Activated gamma-delta T cell (primary cell): ENCODE data around the gene ADIG.

ENCODE experiments used
- DNase-seq: peaks from one replicate; lab custom pipeline; 2025; lab: John Stamatoyannopoulos, UW
- total RNA-seq, 2 donors: gene quantifications; one replicate each; lab custom pipeline; 2026; lab: John Stamatoyannopoulos, UW

ADIG gene
- 0 to 0.09 reads per million in 2 donors for total RNA-seq

GRCh38 chr20:38581013-38581412, at the start of gene ADIG:
Gene ADIG, plus strand, starts transcription at chr20:38581197. Its CDS starts 54 bp downstream, at chr20:38581251.
- no peak for DNase-seq

GRCh38 chr20:38534756-38535155, 46.2 kb upstream of the ADIG start:
- DNase-seq, result no peak

GRCh38 chr20:38536310-38536709, 44.7 kb upstream of the ADIG start:
- no peak for DNase-seq

GRCh38 chr20:38537176-38537575, 43.8 kb upstream of the ADIG start:
- no peak for DNase-seq

GRCh38 chr20:38538789-38539188, 42.2 kb upstream of the ADIG start:
- no peak for DNase-seq

GRCh38 chr20:38543014-38543906, 37.7 kb upstream of the ADIG start:
- DNase-seq, result no peak

GRCh38 chr20:38545771-38546170, 35.2 kb upstream of the ADIG start:
- no peak for DNase-seq

- DNase-seq, result no peak
Observed at GRCh38 chr20:38547288-38548085, 33.5 kb upstream of the ADIG start.

GRCh38 chr20:38548356-38549083, 32.5 kb upstream of the ADIG start:
- DNase-seq, result no peak

GRCh38 chr20:38550274-38550673, 30.7 kb upstream of the ADIG start:
- no peak for DNase-seq

GRCh38 chr20:38551056-38551626, 29.9 kb upstream of the ADIG start:
- DNase-seq, result no peak

GRCh38 chr20:38554986-38555385, 26.0 kb upstream of the ADIG start:
- no peak for DNase-seq

- no peak for DNase-seq
Observed at GRCh38 chr20:38555395-38555794, 25.6 kb upstream of the ADIG start.

GRCh38 chr20:38557174-38557573, 23.8 kb upstream of the ADIG start:
- DNase-seq, result no peak

- DNase-seq, result no peak
Observed at GRCh38 chr20:38558596-38559360, 22.2 kb upstream of the ADIG start.

GRCh38 chr20:38559764-38560163, 21.2 kb upstream of the ADIG start:
- no peak for DNase-seq

GRCh38 chr20:38563802-38564431, 17.1 kb upstream of the ADIG start:
- no peak for DNase-seq

- DNase-seq, result no peak
Observed at GRCh38 chr20:38564680-38565079, 16.3 kb upstream of the ADIG start.

GRCh38 chr20:38566036-38566598, 14.9 kb upstream of the ADIG start:
- no peak for DNase-seq
